GM23338 (cell line): ENCODE data around the gene TMEM236. TPM values are rescaled to one million over a fixed set of nuclear protein-coding genes. Genes with fewer than 3 reads are reported as not detected.

Experiments used
- ATAC-seq: fragments of 200-7000 bp; cut with Tn5 transposase; 3 replicates; pipeline ENCODE4 v1.9.1; 2020
- DNase-seq: peaks from one replicate; pipeline ENCODE4 v3.0.0-alpha.2; 2015; ENCODE audit warnings: low spot score
- H2AFZ ChIP-seq: fragments of 200-600 bp; sonication (generic); 2 replicates; pipeline ENCODE4 v1.8.0; 2016; ENCODE audit warnings: antibody characterized with exemption, mild to moderate bottlenecking, moderate library complexity
- H3F3A ChIP-seq: fragments of 200-600 bp; sonication (generic); replicated peaks from 2 replicates; pipeline ENCODE4 v1.8.0; 2017; ENCODE audit warnings: antibody characterized with exemption, mixed run types, low read depth
- H3K27ac ChIP-seq: fragments of 200-600 bp; sonication (generic); 2 replicates; pipeline ENCODE4 v1.6.1; 2016; ENCODE audit warnings: low read depth
- H3K27me3 ChIP-seq: fragments of 200-600 bp; sonication (generic); 2 replicates; pipeline ENCODE4 v1.8.0; 2016; ENCODE audit warnings: mild to moderate bottlenecking, mixed run types, moderate library complexity; ENCODE audit not compliant: insufficient read depth
- H3K36me3 ChIP-seq: fragments of 200-600 bp; sonication (generic); 2 replicates; pipeline ENCODE4 v1.8.0; 2016; ENCODE audit warnings: mild to moderate bottlenecking; ENCODE audit not compliant: insufficient read depth
- H3K4me1 ChIP-seq: fragments of 200-600 bp; sonication (generic); 2 replicates; pipeline ENCODE4 v1.8.0; 2016; ENCODE audit warnings: mild to moderate bottlenecking, moderate library complexity; ENCODE audit not compliant: insufficient read depth
- H3K4me2 ChIP-seq: fragments of 200-600 bp; sonication (generic); 2 replicates; pipeline ENCODE4 v1.7.1; 2017; ENCODE audit warnings: mixed run types
- H3K4me3 ChIP-seq: fragments of 200-600 bp; sonication (generic); 2 replicates; pipeline ENCODE4 v1.6.1; 2016; ENCODE audit warnings: mixed run types
- H3K79me2 ChIP-seq: fragments of 200-600 bp; sonication (generic); replicated peaks from 2 replicates; pipeline ENCODE4 v1.8.0; 2017; ENCODE audit warnings: mild to moderate bottlenecking; ENCODE audit not compliant: insufficient read depth
- H3K9me2 ChIP-seq: fragments of 200-600 bp; sonication (generic); 2 replicates; pipeline ENCODE4 v1.8.0; 2017; ENCODE audit not compliant: insufficient read depth
- H4K20me1 ChIP-seq: fragments of 200-600 bp; sonication (generic); replicated peaks from 2 replicates; pipeline ENCODE4 v1.8.0; 2017; ENCODE audit warnings: mild to moderate bottlenecking; ENCODE audit not compliant: insufficient read depth
- H3K27ac Mint-ChIP-seq: 2 replicates; pipeline ENCODE4 v1.8.0; 2020; ENCODE audit warnings: inconsistent platforms, mild to moderate bottlenecking, moderate library complexity, mixed read lengths
- H3K27me3 Mint-ChIP-seq: 3 replicates; pipeline ENCODE4 v1.8.0; 2022; ENCODE audit warnings: low read depth, mild to moderate bottlenecking, moderate library complexity, mixed read lengths, inconsistent platforms; ENCODE audit not compliant: insufficient read depth, poor library complexity
- H3K36me3 Mint-ChIP-seq: 3 replicates; pipeline ENCODE4 v1.8.0; 2021; ENCODE audit warnings: low read depth, mild to moderate bottlenecking, inconsistent platforms, moderate library complexity, mixed read lengths
- H3K4me1 Mint-ChIP-seq: 3 replicates; pipeline ENCODE4 v1.8.0; 2020; ENCODE audit warnings: mild to moderate bottlenecking, inconsistent platforms, mixed read lengths
- H3K4me3 Mint-ChIP-seq: 3 replicates; pipeline ENCODE4 v1.8.0; 2021; ENCODE audit warnings: moderate library complexity, mild to moderate bottlenecking, inconsistent platforms, mixed read lengths
- H3K9me3 Mint-ChIP-seq: 3 replicates; pipeline ENCODE4 v1.8.0; 2020; ENCODE audit warnings: moderate library complexity, mild to moderate bottlenecking, inconsistent platforms, mixed read lengths
- EZH2 ChIP-seq: fragments of 200-600 bp; sonication (generic); IDR thresholded peaks from one replicate; pipeline ENCODE4 v1.8.0; 2017; ENCODE audit warnings: antibody characterized with exemption, mild to moderate bottlenecking, low read depth; ENCODE audit not compliant: unreplicated experiment
- EZH2phosphoT487 ChIP-seq: fragments of 200-600 bp; sonication (generic); IDR thresholded peaks from one replicate; pipeline ENCODE4 v1.8.1; 2018; ENCODE audit warnings: antibody characterized with exemption; ENCODE audit not compliant: unreplicated experiment
- JUNB ChIP-seq: IDR thresholded peaks from one replicate; pipeline ENCODE4 v1.6.1; 2016; ENCODE audit warnings: antibody characterized with exemption; ENCODE audit not compliant: unreplicated experiment
- NANOG ChIP-seq: IDR thresholded peaks from 2 replicates; pipeline ENCODE4 v1.6.1; 2016; ENCODE audit warnings: antibody characterized with exemption, borderline replicate concordance
- STAT1 ChIP-seq: IDR thresholded peaks from one replicate; pipeline ENCODE4 v1.6.1; 2016; ENCODE audit warnings: antibody characterized with exemption; ENCODE audit not compliant: unreplicated experiment
- ZNF114 ChIP-seq: fragments of 250-450 bp; sonication (Bioruptor Pico); IDR thresholded peaks from 2 replicates; pipeline ENCODE4 v1.5.0; 2020; ENCODE audit warnings: mild to moderate bottlenecking, moderate library complexity
- ZNF331 ChIP-seq: fragments of 250-450 bp; sonication (Bioruptor Pico); IDR thresholded peaks from 2 replicates; pipeline ENCODE4 v1.5.0; 2020; ENCODE audit warnings: low read depth, mild to moderate bottlenecking, moderate library complexity
- polyA plus RNA-seq: library from polyadenylated mRNA; unstranded; fragments of >200 nt; fragmentation: Nextera tagmentation; extraction: Ambion mirVana; gene quantifications from 2 replicates; pipeline ENCODE4 v1.2.1, GENCODE V29; 2016
- total RNA-seq: library from RNA; depleted of rRNA; stranded (reverse); fragments of >200 nt; shearing (Covaris generic); gene quantifications from 2 replicates; pipeline ENCODE4 v1.2.3, GENCODE V29; 2014
- TF ChIP-seq, protein P1 (sequence below): fragments of 250-450 bp; sonication (Bioruptor Pico); IDR thresholded peaks from 2 replicates; pipeline ENCODE4 v1.5.0; 2020; ENCODE audit warnings: mild to moderate bottlenecking, moderate library complexity
- TF ChIP-seq, protein P2 (sequence below): IDR thresholded peaks from 2 replicates; pipeline ENCODE4 v1.6.1; 2016; ENCODE audit warnings: antibody characterized with exemption
- TF ChIP-seq, protein P3 (sequence below): IDR thresholded peaks from one replicate; pipeline ENCODE4 v1.6.1; 2018; ENCODE audit warnings: antibody characterized with exemption; ENCODE audit not compliant: unreplicated experiment
- TF ChIP-seq, protein P4 (sequence below), 2 experiments: fragments of 200-600 bp in 1 of 2; sonication (generic) in 1 of 2; conservative IDR thresholded peaks; 2 replicates each; pipeline versions ENCODE4 v1.5.1 to v1.6.1; 2016 to 2017; ENCODE audit warnings: antibody characterized with exemption in 2 of 2, low read depth in 2 of 2, mild to moderate bottlenecking in 2 of 2, moderate library complexity in 1 of 2

TMEM236 gene
- total and polyA plus RNA-seq, 2 experiments from 2014 or later: 0.03 TPM

DNA sequence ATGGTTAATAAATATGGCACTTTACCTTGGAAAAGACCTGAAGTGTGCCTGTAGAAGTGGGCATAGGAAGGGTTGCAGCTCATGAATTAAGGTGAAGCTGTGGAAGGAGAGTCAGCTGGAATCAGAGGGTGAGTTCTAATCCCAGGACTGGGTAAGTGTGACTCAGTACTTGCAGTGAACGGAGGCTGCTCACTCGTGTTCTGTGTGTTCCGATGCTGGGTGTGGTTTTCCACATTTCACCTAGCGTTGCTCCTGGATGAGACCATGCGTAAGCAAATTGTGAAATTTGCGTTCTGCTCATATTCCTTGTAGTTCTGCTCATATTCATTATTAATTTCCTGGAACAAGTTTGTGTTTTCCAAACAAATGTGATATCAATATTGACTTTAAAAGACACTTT, 22.4 kb upstream of the TMEM236 start (continued):
- TF ChIP-seq, protein P1, sequence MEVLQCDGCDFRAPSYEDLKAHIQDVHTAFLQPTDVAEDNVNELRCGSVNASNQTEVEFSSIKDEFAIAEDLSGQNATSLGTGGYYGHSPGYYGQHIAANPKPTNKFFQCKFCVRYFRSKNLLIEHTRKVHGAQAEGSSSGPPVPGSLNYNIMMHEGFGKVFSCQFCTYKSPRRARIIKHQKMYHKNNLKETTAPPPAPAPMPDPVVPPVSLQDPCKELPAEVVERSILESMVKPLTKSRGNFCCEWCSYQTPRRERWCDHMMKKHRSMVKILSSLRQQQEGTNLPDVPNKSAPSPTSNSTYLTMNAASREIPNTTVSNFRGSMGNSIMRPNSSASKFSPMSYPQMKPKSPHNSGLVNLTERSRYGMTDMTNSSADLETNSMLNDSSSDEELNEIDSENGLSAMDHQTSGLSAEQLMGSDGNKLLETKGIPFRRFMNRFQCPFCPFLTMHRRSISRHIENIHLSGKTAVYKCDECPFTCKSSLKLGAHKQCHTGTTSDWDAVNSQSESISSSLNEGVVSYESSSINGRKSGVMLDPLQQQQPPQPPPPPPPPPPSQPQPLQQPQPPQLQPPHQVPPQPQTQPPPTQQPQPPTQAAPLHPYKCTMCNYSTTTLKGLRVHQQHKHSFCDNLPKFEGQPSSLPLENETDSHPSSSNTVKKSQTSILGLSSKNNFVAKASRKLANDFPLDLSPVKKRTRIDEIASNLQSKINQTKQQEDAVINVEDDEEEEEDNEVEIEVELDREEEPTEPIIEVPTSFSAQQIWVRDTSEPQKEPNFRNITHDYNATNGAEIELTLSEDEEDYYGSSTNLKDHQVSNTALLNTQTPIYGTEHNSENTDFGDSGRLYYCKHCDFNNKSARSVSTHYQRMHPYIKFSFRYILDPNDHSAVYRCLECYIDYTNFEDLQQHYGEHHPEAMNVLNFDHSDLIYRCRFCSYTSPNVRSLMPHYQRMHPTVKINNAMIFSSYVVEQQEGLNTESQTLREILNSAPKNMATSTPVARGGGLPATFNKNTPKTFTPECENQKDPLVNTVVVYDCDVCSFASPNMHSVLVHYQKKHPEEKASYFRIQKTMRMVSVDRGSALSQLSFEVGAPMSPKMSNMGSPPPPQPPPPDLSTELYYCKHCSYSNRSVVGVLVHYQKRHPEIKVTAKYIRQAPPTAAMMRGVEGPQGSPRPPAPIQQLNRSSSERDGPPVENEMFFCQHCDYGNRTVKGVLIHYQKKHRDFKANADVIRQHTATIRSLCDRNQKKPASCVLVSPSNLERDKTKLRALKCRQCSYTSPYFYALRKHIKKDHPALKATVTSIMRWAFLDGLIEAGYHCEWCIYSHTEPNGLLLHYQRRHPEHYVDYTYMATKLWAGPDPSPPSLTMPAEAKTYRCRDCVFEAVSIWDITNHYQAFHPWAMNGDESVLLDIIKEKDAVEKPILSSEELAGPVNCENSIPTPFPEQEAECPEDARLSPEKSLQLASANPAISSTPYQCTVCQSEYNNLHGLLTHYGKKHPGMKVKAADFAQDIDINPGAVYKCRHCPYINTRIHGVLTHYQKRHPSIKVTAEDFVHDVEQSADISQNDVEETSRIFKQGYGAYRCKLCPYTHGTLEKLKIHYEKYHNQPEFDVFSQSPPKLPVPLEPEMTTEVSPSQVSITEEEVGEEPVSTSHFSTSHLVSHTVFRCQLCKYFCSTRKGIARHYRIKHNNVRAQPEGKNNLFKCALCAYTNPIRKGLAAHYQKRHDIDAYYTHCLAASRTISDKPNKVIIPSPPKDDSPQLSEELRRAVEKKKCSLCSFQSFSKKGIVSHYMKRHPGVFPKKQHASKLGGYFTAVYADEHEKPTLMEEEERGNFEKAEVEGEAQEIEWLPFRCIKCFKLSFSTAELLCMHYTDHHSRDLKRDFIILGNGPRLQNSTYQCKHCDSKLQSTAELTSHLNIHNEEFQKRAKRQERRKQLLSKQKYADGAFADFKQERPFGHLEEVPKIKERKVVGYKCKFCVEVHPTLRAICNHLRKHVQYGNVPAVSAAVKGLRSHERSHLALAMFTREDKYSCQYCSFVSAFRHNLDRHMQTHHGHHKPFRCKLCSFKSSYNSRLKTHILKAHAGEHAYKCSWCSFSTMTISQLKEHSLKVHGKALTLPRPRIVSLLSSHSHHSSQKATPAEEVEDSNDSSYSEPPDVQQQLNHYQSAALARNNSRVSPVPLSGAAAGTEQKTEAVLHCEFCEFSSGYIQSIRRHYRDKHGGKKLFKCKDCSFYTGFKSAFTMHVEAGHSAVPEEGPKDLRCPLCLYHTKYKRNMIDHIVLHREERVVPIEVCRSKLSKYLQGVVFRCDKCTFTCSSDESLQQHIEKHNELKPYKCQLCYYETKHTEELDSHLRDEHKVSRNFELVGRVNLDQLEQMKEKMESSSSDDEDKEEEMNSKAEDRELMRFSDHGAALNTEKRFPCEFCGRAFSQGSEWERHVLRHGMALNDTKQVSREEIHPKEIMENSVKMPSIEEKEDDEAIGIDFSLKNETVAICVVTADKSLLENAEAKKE (CRISPR knock-in tag): no peak
- TF ChIP-seq EZH2: no peak
- no peak for TF ChIP-seq STAT1
- TF ChIP-seq JUNB: no peak

DNA sequence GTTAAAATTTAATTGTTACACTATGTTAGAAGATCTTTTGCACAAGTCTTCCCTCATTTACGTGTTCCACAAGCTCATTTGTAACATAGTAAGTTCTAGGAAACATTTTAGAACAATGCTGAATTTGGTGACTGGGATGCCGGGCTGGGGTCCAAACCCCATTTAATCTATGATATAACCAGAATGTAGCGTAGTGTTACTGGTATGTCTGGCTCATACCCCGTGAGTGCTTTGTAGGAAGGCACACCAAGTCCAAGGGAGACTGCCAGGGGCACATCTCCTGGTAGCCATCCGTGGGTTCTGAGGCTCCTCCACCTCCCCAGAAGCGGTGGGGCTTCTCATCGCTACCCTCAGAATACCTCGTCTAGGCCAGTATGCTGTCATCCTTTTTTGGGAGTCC, 21.3 kb upstream of the TMEM236 start:
- Histone ChIP-seq H3K9me2 (no peaks in the 10 kb centered on the region), H3F3A (no peaks in the 10 kb centered on the region), H3K4me3 (no peak overlapping the region), H3K79me2 (no peaks in the 10 kb centered on the region), H2AFZ (no peak overlapping the region), H3K36me3 (no peaks in the 10 kb centered on the region), H3K4me2 (no peak overlapping the region), H4K20me1 (no peaks in the 10 kb centered on the region), H3K4me1 (no peaks in the 10 kb centered on the region), H3K27me3 (no peaks in the 10 kb centered on the region), H3K27ac (no peak overlapping the region)
- DNase-seq: no peak
- no peaks in the 10 kb centered on the region for H3K9me3 Mint-ChIP-seq
- no peaks in the 10 kb centered on the region for H3K36me3 Mint-ChIP-seq
- no peak for ATAC-seq
- H3K4me1 Mint-ChIP-seq: no peaks in the 10 kb centered on the region
- TF ChIP-seq EZH2phosphoT487 (no peak), ZNF114 (CRISPR knock-in tag) (no peak), ZNF331 (no peak), NANOG (no peak), JUNB (no peak), EZH2 (no peak)
- TF ChIP-seq, protein P2, sequence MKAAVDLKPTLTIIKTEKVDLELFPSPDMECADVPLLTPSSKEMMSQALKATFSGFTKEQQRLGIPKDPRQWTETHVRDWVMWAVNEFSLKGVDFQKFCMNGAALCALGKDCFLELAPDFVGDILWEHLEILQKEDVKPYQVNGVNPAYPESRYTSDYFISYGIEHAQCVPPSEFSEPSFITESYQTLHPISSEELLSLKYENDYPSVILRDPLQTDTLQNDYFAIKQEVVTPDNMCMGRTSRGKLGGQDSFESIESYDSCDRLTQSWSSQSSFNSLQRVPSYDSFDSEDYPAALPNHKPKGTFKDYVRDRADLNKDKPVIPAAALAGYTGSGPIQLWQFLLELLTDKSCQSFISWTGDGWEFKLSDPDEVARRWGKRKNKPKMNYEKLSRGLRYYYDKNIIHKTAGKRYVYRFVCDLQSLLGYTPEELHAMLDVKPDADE: no peak
- TF ChIP-seq, protein P3, sequence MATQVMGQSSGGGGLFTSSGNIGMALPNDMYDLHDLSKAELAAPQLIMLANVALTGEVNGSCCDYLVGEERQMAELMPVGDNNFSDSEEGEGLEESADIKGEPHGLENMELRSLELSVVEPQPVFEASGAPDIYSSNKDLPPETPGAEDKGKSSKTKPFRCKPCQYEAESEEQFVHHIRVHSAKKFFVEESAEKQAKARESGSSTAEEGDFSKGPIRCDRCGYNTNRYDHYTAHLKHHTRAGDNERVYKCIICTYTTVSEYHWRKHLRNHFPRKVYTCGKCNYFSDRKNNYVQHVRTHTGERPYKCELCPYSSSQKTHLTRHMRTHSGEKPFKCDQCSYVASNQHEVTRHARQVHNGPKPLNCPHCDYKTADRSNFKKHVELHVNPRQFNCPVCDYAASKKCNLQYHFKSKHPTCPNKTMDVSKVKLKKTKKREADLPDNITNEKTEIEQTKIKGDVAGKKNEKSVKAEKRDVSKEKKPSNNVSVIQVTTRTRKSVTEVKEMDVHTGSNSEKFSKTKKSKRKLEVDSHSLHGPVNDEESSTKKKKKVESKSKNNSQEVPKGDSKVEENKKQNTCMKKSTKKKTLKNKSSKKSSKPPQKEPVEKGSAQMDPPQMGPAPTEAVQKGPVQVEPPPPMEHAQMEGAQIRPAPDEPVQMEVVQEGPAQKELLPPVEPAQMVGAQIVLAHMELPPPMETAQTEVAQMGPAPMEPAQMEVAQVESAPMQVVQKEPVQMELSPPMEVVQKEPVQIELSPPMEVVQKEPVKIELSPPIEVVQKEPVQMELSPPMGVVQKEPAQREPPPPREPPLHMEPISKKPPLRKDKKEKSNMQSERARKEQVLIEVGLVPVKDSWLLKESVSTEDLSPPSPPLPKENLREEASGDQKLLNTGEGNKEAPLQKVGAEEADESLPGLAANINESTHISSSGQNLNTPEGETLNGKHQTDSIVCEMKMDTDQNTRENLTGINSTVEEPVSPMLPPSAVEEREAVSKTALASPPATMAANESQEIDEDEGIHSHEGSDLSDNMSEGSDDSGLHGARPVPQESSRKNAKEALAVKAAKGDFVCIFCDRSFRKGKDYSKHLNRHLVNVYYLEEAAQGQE: no peak
- TF ChIP-seq, protein P4, sequence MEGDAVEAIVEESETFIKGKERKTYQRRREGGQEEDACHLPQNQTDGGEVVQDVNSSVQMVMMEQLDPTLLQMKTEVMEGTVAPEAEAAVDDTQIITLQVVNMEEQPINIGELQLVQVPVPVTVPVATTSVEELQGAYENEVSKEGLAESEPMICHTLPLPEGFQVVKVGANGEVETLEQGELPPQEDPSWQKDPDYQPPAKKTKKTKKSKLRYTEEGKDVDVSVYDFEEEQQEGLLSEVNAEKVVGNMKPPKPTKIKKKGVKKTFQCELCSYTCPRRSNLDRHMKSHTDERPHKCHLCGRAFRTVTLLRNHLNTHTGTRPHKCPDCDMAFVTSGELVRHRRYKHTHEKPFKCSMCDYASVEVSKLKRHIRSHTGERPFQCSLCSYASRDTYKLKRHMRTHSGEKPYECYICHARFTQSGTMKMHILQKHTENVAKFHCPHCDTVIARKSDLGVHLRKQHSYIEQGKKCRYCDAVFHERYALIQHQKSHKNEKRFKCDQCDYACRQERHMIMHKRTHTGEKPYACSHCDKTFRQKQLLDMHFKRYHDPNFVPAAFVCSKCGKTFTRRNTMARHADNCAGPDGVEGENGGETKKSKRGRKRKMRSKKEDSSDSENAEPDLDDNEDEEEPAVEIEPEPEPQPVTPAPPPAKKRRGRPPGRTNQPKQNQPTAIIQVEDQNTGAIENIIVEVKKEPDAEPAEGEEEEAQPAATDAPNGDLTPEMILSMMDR (conservative IDR thresholded peaks at IDR 0.05; ENCODE audit: low read depth in 2 of 2): no peak
- H3K4me3 Mint-ChIP-seq: no peak overlapping the region
- H3K27me3 Mint-ChIP-seq: peaks cover 4% of the 10 kb centered on the region
- no peak overlapping the region for H3K27ac Mint-ChIP-seq
